Sigmoid colon (tissue), 7 donors: Measurements from ENCODE around the gene KCNIP3. TPM values are rescaled to one million over a fixed set of nuclear protein-coding genes. Genes with fewer than 3 reads are reported as not detected.
"Not testable (repeated sequence)": the region's sequence is repeated elsewhere in the genome, so short reads cannot be mapped to it uniquely, and the experiment has no call there.

Source experiments
- DNase-seq: peaks from one replicate; pipeline ENCODE4 v3.0.0-alpha.2; 2019
- H3K27ac ChIP-seq, 4 donors: fragments of 200-600 bp; sonication (generic); one replicate each; pipeline ENCODE4 v1.5.1; 2016 to 2019; ENCODE audit warnings: mild to moderate bottlenecking in 1 of 4
- H3K27me3 ChIP-seq, 3 donors: fragments of 200-600 bp; sonication (generic); one replicate each; pipeline ENCODE4 v1.5.1; 2019; ENCODE audit warnings: mild to moderate bottlenecking in 1 of 3
- H3K36me3 ChIP-seq, 4 donors: fragments of 200-600 bp; sonication (generic); one replicate each; pipeline ENCODE4 v1.5.1; 2016 to 2019
- H3K4me1 ChIP-seq, 4 donors: fragments of 200-600 bp; sonication (generic); one replicate each; pipeline ENCODE4 v1.5.1; 2017 to 2019
- H3K4me3 ChIP-seq, 4 donors: fragments of 200-600 bp; sonication (generic); one replicate each; pipeline ENCODE4 v1.5.1; 2017 to 2019; ENCODE audit warnings: mild to moderate bottlenecking in 2 of 4, moderate library complexity in 1 of 4
- H3K9me3 ChIP-seq, 4 donors: fragments of 200-600 bp in 3 of 4; sonication (generic) in 3 of 4; one replicate each; pipeline versions ENCODE4 v1.5.1 to v1.6.1; 2013 to 2019
- EP300 ChIP-seq, 4 donors: sonication (generic); formaldehyde crosslinking; IDR thresholded peaks; one replicate each; pipeline ENCODE4 v1.6.1; 2017; ENCODE audit warnings: antibody characterized with exemption in 4 of 4
- POLR2A ChIP-seq, 2 donors: fragments of 450-650 bp; IDR thresholded peaks; one replicate each; pipeline ENCODE4 v1.6.1; 2016; ENCODE audit warnings: antibody characterized with exemption in 2 of 2, mild to moderate bottlenecking in 2 of 2, moderate library complexity in 2 of 2
- POLR2AphosphoS5 ChIP-seq, 4 donors: sonication (generic); formaldehyde crosslinking; IDR thresholded peaks; one replicate each; pipeline ENCODE4 v1.6.1; 2017; ENCODE audit warnings: antibody characterized with exemption in 4 of 4
- WGBS, 2 donors: extraction: QIAGEN DNeasy Blood & Tissue Kit; methylation state at CpG; one replicate each; pipeline ENCODE4 v1.1.7; 2013; 5-methylcytosine and 5-hydroxymethylcytosine counted together
- intact Hi-C: fragments of 100-400 bp; cut with DNase I; formaldehyde crosslinking; loops from one replicate; pipeline ENCODE4 v1.15.1; 2023
- polyA plus RNA-seq, 3 donors: library from polyadenylated mRNA; stranded (reverse); fragments of 200-250 nt; gene quantifications; one replicate each; pipeline ENCODE4 v1.2.3, GENCODE V29; 2013
- total RNA-seq, 4 donors: library from RNA; depleted of rRNA; stranded (reverse); fragments of >200 nt; gene quantifications; one replicate each; pipeline ENCODE4 v1.1.0, GENCODE V29; 2016
- TF ChIP-seq, protein P1 (sequence below), 4 experiments: fragments of 450-650 bp in 3 of 4; fragments of 200-600 bp in 1 of 4; IDR thresholded peaks; one replicate each; pipeline ENCODE4 v1.5.1; 2016 to 2019; ENCODE audit warnings: antibody characterized with exemption in 4 of 4, mild to moderate bottlenecking in 3 of 4, moderate library complexity in 2 of 4
- donor health status: healthy with polysubstance abuse.
- donor health status: Bipolar disorder and iron deficiency.
- donor health status: healthy.

Gene KCNIP3
- total and polyA plus RNA-seq, 7 donors = 1.8 to 23.8 (median 11.8) TPM

DNA sequence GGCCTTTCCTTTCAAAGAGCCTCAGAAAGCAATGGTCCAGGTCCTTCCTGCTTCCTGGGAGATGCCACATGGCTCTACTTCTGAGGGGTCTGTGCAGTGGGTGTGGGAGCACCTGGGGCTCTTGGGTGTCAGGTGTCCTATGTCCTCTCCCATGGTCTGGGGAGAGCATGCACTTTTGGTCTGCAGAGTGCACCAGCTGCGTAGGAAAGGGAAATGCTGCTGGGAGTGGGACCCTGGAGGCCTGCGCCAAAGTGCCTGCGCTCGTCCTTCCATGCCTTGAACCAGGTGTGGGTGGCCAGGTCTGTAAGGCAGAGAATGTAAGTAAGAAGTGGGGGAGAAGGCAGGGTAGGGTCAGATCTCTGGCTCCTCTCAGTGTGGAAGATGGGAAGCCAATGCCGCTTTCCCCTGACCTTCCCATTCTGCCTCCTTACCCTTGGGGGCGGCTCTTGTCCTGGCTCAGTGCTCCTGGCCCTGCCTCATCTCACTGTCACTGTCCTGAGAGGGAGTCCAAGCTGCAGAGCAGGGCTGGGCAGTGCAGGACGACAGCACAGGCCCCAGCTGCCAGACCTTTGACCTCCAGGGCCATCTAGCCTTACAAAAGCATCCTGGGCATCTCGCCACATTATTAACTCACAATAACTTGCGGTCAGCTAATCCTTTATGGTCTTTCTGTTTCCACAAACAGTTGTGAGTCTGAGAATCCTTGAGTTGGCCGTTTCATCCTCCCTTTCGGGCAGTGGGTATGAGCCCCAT lies 29.5 kb upstream of the KCNIP3 start:
- H3K27ac ChIP-seq = no peak overlapping the region
- H3K9me3 ChIP-seq = no peaks in the 10 kb centered on the region
- no peaks in the 10 kb centered on the region for H3K36me3 ChIP-seq
- peaks cover 0 to 5% (median 0%) of the 10 kb centered on the region in 4 donors for H3K4me1 ChIP-seq
- H3K4me3 ChIP-seq = no peak overlapping the region
- DNase-seq = no peak
- no peaks in the 10 kb centered on the region for H3K27me3 ChIP-seq
- 63 to 79% methylated on average over 11 of the region's 11 CpGs for WGBS, 2 donors
- intact Hi-C loops = no loop called here
- TF ChIP-seq POLR2A (IDR thresholded peaks at IDR 0.05) (no peak), POLR2AphosphoS5 (IDR thresholded peaks at IDR 0.05) (no peak), EP300 (IDR thresholded peaks at IDR 0.05) (no peak)
- TF ChIP-seq, protein P1, sequence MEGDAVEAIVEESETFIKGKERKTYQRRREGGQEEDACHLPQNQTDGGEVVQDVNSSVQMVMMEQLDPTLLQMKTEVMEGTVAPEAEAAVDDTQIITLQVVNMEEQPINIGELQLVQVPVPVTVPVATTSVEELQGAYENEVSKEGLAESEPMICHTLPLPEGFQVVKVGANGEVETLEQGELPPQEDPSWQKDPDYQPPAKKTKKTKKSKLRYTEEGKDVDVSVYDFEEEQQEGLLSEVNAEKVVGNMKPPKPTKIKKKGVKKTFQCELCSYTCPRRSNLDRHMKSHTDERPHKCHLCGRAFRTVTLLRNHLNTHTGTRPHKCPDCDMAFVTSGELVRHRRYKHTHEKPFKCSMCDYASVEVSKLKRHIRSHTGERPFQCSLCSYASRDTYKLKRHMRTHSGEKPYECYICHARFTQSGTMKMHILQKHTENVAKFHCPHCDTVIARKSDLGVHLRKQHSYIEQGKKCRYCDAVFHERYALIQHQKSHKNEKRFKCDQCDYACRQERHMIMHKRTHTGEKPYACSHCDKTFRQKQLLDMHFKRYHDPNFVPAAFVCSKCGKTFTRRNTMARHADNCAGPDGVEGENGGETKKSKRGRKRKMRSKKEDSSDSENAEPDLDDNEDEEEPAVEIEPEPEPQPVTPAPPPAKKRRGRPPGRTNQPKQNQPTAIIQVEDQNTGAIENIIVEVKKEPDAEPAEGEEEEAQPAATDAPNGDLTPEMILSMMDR (IDR thresholded peaks at IDR 0.05) = no peak

DNA sequence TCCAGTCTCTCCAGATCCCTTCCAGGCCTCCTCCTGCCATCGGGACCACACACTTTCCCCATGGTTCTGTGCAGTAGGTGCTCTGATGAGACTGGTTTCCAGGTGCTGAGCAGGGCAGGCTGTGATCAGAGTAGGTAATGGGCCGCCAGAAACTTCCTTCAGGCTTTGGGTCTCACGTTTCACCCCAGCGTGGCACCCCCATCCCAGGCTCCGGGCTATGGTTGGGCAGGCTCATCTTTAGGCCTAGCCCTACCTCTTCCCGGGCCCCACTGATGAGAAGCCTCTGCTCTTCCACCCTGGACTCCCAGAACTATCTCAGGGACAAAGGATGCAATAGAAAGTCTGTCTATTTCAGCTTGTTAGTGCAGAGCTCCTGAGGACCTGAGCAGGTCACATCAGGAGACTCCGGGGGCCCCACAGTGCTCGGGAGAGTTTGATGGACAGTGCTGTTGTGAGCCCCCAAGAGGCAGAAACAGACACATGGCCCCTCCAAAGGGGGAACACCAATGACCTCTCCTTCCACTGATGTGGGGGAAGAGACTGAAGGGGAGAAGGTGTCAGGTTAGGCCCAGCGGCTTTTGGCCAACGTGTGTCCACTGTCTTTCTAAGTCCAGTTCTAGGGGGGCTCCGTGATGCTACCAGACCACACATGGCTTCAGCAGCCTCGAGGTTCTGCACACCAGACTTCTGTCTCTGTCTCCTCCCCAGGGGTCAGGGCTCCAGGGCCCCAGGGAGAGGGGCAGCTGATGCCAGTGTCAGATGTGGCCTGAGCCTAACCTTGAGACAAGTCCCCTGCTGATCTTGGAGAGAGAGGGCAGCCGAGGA lies 28.7 kb upstream of the KCNIP3 start:
- no peak for DNase-seq

GRCh38 chr2:95269036-95269680 lies 28.0 kb upstream of the KCNIP3 start:
- TF ChIP-seq, protein P1 (IDR thresholded peaks at IDR 0.05) = no peak
- TF ChIP-seq EP300 (IDR thresholded peaks at IDR 0.05) (no peak), POLR2AphosphoS5 (IDR thresholded peaks at IDR 0.05) (no peak), POLR2A (IDR thresholded peaks at IDR 0.05) (no peak)
- Histone ChIP-seq H3K27me3 (no peaks in the 10 kb centered on the region), H3K4me3 (no peak overlapping the region), H3K4me1 (peaks cover 0 to 5% (median 0%) of the 10 kb centered on the region in 4 donors), H3K9me3 (no peaks in the 10 kb centered on the region), H3K36me3 (no peaks in the 10 kb centered on the region), H3K27ac (no peak overlapping the region)
- WGBS, 2 donors = 95 to 97% methylated on average over 10 of the region's 10 CpGs
- DNase-seq = no peak
- intact Hi-C loops = no loop called here

More for the DNA sequence above, 28.7 kb upstream of the KCNIP3 start:
- H3K4me3 ChIP-seq = no peak overlapping the region
- H3K27me3 ChIP-seq = no peaks in the 10 kb centered on the region
- no peaks in the 10 kb centered on the region for H3K9me3 ChIP-seq
- H3K4me1 ChIP-seq = peaks cover 0 to 5% (median 0%) of the 10 kb centered on the region in 4 donors
- no peaks in the 10 kb centered on the region for H3K36me3 ChIP-seq
- no peak overlapping the region for H3K27ac ChIP-seq
- intact Hi-C loops = no loop called here
- 90 to 91% methylated on average over 13 of the region's 13 CpGs for WGBS, 2 donors
- no peak for TF ChIP-seq POLR2AphosphoS5 (IDR thresholded peaks at IDR 0.05)

- H3K36me3 ChIP-seq, H3K27ac ChIP-seq, DNase-seq, H3K4me3 ChIP-seq, intact Hi-C loops, H3K4me1 ChIP-seq, H3K9me3 ChIP-seq, H3K27me3 ChIP-seq: not testable (repeated sequence)
- 95 to 96% methylated on average over 5 of the region's 5 CpGs for WGBS, 2 donors
These were observed 27.4 kb upstream of the KCNIP3 start for GRCh38 chr2:95269745-95270144.

DNA sequence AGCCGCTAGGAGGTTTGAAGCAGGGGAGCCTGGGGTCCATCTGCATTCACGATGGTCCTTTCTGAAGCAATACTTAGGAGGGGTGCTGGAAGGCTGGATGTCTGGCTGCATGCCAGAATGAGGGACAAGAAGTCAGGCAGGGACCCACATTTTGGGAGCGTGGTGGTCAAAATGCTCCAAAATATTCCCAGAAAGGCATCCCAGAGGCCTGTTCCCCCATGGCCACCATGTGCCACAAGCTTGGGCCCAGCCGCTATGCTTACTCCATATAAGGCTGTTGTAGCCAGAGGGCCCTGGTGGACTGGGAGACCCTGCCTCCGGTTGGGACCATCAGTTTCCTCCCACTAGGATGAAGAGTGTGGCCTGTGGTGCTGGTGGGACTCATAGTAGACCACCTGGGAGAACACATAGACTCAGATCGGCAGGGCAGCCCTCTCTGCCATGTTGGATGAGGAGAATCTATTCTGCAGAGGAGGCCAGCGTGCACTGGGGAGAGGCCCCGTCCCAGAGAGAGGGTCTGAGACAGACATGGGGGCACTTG lies 26.5 kb upstream of the KCNIP3 start:
- no peaks in the 10 kb centered on the region for H3K9me3 ChIP-seq
- DNase-seq = no peak
- no peak overlapping the region for H3K27ac ChIP-seq
- H3K4me1 ChIP-seq = no peaks in the 10 kb centered on the region
- no peak overlapping the region for H3K4me3 ChIP-seq
- TF ChIP-seq POLR2A (IDR thresholded peaks at IDR 0.05) = no peak
- TF ChIP-seq, protein P1 (IDR thresholded peaks at IDR 0.05) = no peak
- no peak for TF ChIP-seq EP300 (IDR thresholded peaks at IDR 0.05)
- no peak for TF ChIP-seq POLR2AphosphoS5 (IDR thresholded peaks at IDR 0.05)
- no peaks in the 10 kb centered on the region for H3K27me3 ChIP-seq
- no peaks in the 10 kb centered on the region for H3K36me3 ChIP-seq
- intact Hi-C loops = no loop called here
- 94 to 95% methylated on average over 8 of the region's 8 CpGs for WGBS, 2 donors
